ENCODE data around the gene THTPA.

- TF ChIP-seq CTCF (IDR thresholded peaks at IDR 0.05) (no peak), POLR2A (IDR thresholded peaks at IDR 0.05) (no peak)
Observed at GRCh38 chr14:23568021-23568599, 12.0 kb downstream of the THTPA start.
